DND-41 (cell line): Measurements from ENCODE around the gene GSG1L.

Source experiments
- ATAC-seq: fragments of 200-7000 bp; cut with Tn5 transposase; 3 replicates; pipeline ENCODE4 v1.9.1; 2021; ENCODE audit warnings: low read depth; ENCODE audit not compliant: insufficient read depth
- DNase-seq: peaks from one replicate; pipeline ENCODE4 v3.0.0-alpha.2; 2020
- H2AFZ ChIP-seq: 2 replicates; pipeline ENCODE4 v1.6.0; 2012; ENCODE audit warnings: low read depth, low read length
- H3K27ac ChIP-seq: 2 replicates; pipeline ENCODE4 v1.5.1; 2012; ENCODE audit warnings: low read length, inconsistent platforms
- H3K27me3 ChIP-seq: fragments of 200-600 bp; sonication (generic); 2 replicates; pipeline ENCODE4 v1.6.0; 2012; ENCODE audit warnings: low read length, mild to moderate bottlenecking, inconsistent platforms; ENCODE audit not compliant: insufficient read depth, poor library complexity
- H3K36me3 ChIP-seq: 2 replicates; pipeline ENCODE4 v1.5.1; 2012; ENCODE audit warnings: low read length, inconsistent platforms; ENCODE audit not compliant: insufficient read depth
- H3K4me1 ChIP-seq: 2 replicates; pipeline ENCODE4 v1.5.1; 2012; ENCODE audit warnings: mild to moderate bottlenecking, low read length; ENCODE audit not compliant: insufficient read depth
- H3K4me2 ChIP-seq: 2 replicates; pipeline ENCODE4 v1.6.0; 2012; ENCODE audit warnings: mild to moderate bottlenecking, moderate library complexity, low read length, inconsistent platforms; ENCODE audit not compliant: insufficient read depth
- H3K4me3 ChIP-seq, 2 experiments: fragments of 200-600 bp in 1 of 2; shearing (Covaris generic) in 1 of 2; 2 replicates each; pipeline ENCODE4 v1.5.1; 2012 to 2016; ENCODE audit warnings: inconsistent platforms in 2 of 2, low read length in 2 of 2, mild to moderate bottlenecking in 2 of 2, low read depth in 1 of 2, moderate library complexity in 1 of 2
- H3K79me2 ChIP-seq: 2 replicates; pipeline ENCODE4 v1.6.0; 2012; ENCODE audit warnings: low read length, inconsistent platforms; ENCODE audit not compliant: insufficient read depth
- H3K9ac ChIP-seq: 2 replicates; pipeline ENCODE4 v1.6.0; 2012; ENCODE audit warnings: low read depth, mild to moderate bottlenecking, inconsistent platforms, low read length, moderate library complexity
- H3K9me3 ChIP-seq: 2 replicates; pipeline ENCODE4 v1.5.1; 2012; ENCODE audit warnings: low read length, moderate library complexity, mild to moderate bottlenecking, inconsistent platforms; ENCODE audit not compliant: insufficient read depth, severe bottlenecking
- H4K20me1 ChIP-seq: 2 replicates; pipeline ENCODE4 v1.6.0; 2012; ENCODE audit warnings: low read length; ENCODE audit not compliant: insufficient read depth
- EZH2 ChIP-seq: IDR thresholded peaks from 3 replicates; pipeline ENCODE4 v1.6.1; 2012; ENCODE audit warnings: borderline replicate concordance, low read depth, mild to moderate bottlenecking, moderate library complexity, low read length, inconsistent platforms; ENCODE audit not compliant: severe bottlenecking
- TF ChIP-seq, protein P1 (sequence below): IDR thresholded peaks from 2 replicates; pipeline ENCODE4 v1.5.1; 2012; ENCODE audit warnings: borderline replicate concordance, low read length, moderate library complexity, mild to moderate bottlenecking; ENCODE audit not compliant: poor library complexity, severe bottlenecking; ENCODE audit errors: extremely low read depth

GSG1L gene

DNA sequence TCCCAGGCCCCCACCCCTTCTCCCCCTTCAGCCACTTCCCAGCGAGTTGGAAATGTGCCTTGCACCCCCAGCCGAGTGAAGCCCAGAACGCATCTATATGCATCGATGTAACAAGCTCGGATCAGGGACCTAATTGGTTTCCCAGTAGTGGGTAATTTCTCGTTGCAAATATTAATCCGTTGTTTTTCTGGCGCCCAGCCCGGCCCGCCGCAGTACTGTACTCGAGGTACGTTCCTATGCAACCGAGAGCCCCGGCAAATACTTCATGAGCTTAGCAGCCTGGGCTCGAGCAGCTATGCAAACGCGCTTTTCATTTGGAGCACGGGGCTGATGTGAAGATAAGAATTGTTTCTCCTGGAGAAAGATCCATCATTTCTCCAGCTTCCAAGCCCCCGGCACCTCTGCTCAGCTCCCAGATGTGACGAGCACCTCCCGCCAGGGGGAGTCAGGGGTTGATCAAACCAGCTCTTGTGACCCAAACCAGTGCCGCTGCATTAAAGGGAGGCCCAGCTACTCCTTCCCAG, 283.8 kb downstream of the GSG1L start:
- Histone ChIP-seq H3K27ac (no peak overlapping the region), H3K9me3 (no peaks in the 10 kb centered on the region), H3K4me3 (no peak overlapping the region), H3K79me2 (no peaks in the 10 kb centered on the region), H4K20me1 (no peaks in the 10 kb centered on the region), H3K4me1 (no peaks in the 10 kb centered on the region), H3K4me2 (no peak overlapping the region), H3K9ac (no peak overlapping the region), H2AFZ (no peak overlapping the region), H3K36me3 (no peaks in the 10 kb centered on the region), H3K27me3 (no peaks in the 10 kb centered on the region)
- TF ChIP-seq, protein P1, sequence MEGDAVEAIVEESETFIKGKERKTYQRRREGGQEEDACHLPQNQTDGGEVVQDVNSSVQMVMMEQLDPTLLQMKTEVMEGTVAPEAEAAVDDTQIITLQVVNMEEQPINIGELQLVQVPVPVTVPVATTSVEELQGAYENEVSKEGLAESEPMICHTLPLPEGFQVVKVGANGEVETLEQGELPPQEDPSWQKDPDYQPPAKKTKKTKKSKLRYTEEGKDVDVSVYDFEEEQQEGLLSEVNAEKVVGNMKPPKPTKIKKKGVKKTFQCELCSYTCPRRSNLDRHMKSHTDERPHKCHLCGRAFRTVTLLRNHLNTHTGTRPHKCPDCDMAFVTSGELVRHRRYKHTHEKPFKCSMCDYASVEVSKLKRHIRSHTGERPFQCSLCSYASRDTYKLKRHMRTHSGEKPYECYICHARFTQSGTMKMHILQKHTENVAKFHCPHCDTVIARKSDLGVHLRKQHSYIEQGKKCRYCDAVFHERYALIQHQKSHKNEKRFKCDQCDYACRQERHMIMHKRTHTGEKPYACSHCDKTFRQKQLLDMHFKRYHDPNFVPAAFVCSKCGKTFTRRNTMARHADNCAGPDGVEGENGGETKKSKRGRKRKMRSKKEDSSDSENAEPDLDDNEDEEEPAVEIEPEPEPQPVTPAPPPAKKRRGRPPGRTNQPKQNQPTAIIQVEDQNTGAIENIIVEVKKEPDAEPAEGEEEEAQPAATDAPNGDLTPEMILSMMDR = no peak
- no peak for TF ChIP-seq EZH2
- ATAC-seq (no peak), DNase-seq (no peak)

DNA sequence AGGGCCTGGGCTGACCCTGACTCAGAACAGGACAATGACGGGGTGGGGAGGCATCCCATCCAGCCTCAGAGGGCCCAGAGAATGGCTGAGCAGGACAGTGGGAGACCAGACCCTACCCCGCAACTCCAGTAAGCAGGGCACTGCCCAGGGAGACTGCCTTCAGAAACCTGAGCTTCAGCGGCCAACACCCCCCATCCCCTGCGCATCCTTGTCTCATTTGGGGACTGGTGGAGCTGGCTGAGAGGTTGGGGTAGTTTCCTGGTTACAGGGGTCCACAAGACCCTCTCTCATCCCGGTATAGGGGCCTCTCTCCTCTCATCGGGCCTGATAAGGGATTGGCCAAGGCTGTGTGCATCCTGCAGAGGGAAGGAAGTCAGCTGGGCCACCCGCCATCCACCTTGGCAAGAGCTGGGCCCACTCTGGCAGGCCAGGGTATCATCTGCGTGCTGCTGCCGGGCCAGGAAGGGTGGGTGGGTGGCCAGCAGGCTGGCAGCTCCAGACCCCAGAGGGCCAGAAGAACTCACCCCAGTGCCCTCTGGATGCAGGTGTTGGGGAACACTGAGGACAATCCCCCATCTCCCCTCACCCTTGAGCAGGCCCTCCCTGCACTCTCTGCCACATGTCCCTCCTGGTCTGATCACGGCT, 284.5 kb downstream of the GSG1L start:
- Histone ChIP-seq H3K79me2 (no peaks in the 10 kb centered on the region), H3K9ac (no peak overlapping the region), H2AFZ (no peak overlapping the region), H3K27me3 (no peaks in the 10 kb centered on the region), H4K20me1 (no peaks in the 10 kb centered on the region), H3K9me3 (no peaks in the 10 kb centered on the region), H3K4me2 (no peak overlapping the region), H3K4me3 (no peak overlapping the region), H3K27ac (no peak overlapping the region), H3K36me3 (no peaks in the 10 kb centered on the region), H3K4me1 (no peaks in the 10 kb centered on the region)
- DNase-seq (no peak), ATAC-seq (no peak)
- TF ChIP-seq, protein P1 = no peak
- no peak for TF ChIP-seq EZH2

DNA sequence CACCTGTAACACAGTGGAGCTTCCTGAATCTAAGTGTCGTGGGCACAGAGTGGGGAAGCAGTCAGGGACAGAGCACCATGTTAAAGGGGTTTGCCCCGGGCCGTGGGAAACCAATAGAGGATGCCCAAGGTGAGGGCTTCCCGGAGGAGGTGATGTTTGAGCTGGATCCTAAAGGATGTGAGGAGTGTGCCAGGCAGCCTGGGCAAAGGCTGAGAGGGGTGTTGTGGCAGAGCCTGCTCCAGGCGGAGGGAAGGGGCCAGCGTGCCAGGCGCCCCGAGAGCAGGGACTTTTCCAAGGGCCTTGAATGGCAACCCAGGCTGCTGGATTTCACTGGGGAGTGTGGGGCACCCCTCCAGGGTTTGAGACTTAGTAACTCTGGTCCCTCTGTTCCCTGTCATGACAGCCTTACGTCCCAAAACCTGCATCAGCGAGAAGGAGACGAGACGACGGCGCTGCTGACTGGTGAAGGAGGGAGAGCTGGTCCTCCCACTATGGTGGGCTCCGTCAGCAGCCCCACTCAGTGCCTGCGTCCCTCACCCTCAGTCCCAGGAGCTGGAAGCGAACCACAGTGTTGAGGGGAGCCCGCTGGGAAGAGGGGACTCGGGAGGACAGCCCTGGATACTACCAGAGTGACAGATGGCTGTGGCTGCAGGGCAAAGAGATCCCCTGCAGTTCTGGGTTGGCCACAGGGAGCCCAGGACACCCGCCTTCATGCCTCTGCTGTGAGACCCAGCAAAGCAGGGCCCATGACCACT, 285.2 kb downstream of the GSG1L start:
- Histone ChIP-seq H3K4me3 (no peak overlapping the region), H3K4me1 (no peaks in the 10 kb centered on the region), H4K20me1 (no peaks in the 10 kb centered on the region), H3K9ac (no peak overlapping the region), H3K27me3 (no peaks in the 10 kb centered on the region), H3K36me3 (no peaks in the 10 kb centered on the region), H3K9me3 (no peaks in the 10 kb centered on the region), H3K79me2 (no peaks in the 10 kb centered on the region), H2AFZ (no peak overlapping the region), H3K27ac (no peak overlapping the region), H3K4me2 (no peak overlapping the region)
- TF ChIP-seq, protein P1 = no peak
- TF ChIP-seq EZH2 = no peak
- no peak for DNase-seq
- no peak for ATAC-seq
